GM21576 (cell line): ENCODE results near the gene OPA3.
"Not testable (repeated sequence)": the region's sequence is repeated elsewhere in the genome, so short reads cannot be mapped to it uniquely, and the experiment has no call there.

Experiments used
- ATAC-seq: cut with Tn5 transposase; IDR thresholded peaks from one replicate; pipeline ENCODE4 v1.9.1; 2021; ENCODE audit warnings: mild to moderate bottlenecking, moderate library complexity; ENCODE audit not compliant: unreplicated experiment

The OPA3 gene

GRCh38 chr19:45523642-45524256, 60.9 kb downstream of the OPA3 start:
- ATAC-seq: peak; percentile 59

DNA sequence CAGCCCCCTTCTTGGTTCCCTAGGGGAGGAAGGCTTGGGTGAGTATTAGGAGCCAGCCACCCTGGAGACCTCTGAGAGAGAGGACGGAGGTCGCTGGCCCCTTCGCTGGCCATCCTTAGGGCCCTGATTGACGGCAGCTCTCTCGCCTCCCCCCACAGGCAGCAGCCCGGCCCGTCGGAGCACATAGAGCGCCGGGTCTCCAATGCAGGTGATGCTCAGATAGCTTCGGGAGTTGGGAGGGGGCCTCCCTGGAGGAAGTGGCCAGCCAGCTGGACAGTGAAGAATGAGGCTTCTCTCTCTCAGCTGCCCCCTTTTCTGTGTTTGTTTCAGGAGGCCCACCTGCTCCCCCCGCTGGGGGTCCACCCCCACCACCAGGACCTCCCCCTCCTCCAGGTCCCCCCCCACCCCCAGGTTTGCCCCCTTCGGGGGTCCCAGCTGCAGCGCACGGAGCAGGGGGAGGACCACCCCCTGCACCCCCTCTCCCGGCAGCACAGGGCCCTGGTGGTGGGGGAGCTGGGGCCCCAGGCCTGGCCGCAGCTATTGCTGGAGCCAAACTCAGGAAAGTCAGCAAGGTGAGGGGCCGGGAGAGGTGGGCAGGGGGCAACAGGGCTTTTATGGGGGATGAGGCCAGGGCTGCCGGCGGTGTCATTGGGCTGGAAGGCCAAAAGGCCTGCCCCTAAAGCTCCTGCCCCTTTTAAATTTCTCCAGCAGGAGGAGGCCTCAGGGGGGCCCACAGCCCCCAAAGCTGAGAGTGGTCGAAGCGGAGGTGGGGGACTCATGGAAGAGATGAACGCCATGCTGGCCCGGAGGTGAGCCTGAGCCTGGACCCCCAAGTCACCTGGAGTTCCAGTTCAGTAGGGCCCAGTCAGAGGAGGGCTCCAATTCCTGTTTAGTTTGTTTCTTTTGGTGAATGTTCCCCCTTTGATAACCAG, 62.3 kb downstream of the OPA3 start:
- no peak for ATAC-seq

- no peak for ATAC-seq
Observed at GRCh38 chr19:45518469-45518826, 66.2 kb downstream of the OPA3 start.

- no peak for ATAC-seq
Observed at GRCh38 chr19:45517641-45518468, 66.7 kb downstream of the OPA3 start.

DNA sequence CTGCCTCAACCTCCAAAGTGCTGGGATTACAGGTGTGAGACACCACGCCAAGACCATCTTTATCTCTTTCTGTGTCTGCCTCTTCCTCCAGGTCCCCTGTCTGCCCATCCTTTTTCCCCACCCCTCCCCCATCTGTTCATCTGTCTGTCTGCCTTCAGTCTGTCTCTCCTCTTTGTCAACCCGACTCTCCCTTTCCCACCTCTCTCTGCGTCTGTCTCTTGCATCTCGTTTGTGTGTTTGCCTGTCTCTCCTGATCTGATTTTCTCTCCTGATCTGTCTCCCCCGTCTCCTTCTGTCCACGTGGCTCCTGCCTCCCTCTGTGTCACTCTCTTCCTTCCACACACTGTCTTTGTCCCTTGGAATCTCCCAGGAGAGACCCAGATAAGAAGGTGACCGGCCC, 67.4 kb downstream of the OPA3 start:
- no peak for ATAC-seq

DNA sequence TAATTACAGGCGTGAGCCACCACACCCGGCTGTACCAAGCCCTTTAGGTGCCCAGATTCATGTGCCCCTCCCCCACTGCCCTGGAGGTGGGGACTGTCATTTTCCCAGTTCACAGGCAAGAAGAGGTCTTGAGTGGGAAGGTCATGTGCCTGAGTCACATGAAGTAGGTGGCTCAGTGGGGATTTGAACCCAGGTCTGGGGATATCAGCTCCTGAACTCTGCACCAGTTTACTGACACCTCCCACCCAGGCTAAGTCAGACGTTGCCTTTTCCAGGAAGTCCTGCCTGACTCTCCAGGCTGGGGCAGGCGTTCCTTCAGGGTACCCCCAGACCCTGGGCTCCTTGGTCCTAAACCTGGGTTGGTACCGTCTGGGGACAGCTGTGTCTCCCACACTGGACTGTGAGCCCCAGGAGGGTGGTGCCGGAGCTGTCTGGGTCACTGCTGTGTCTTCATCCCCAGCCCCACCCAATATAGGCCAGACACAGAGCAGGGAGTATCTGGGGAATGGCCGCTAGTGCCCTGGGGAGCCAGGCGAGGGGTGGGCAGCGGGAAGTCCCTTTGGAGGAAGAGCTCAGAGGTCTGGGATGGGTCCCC, 68.7 kb downstream of the OPA3 start:
- ATAC-seq: no peak

DNA sequence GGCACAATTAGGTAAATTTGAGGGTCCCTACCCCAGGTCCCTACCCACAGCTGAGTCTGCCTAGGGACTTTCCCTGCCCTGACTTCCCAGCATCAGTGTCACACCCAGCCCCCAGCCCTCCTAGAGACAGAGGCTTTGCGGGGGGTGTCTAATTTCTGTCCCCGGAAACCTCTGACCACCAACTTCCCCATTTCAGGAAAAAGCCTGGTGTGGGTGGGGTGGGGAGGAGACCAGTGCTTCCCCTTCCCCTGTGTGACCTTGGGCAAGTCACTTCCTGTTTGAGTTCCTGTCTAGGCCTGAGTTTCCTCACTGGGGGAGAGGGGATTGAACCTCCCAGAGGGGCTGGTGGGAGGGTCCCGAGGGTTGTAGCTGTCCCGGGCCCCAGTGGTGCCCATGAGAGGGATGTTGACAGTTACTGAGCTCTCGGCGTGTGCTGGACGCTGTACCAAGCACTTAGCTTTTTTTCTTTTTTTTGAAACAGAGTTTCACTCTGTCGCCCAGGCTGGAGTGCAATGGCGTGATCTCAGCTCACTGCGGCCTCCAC, 69.4 kb downstream of the OPA3 start:
- no peak for ATAC-seq

GRCh38 chr19:45514376-45515051, 70.1 kb downstream of the OPA3 start:
- no peak for ATAC-seq

GRCh38 chr19:45512881-45513483, 71.6 kb downstream of the OPA3 start:
- no peak for ATAC-seq

GRCh38 chr19:45511074-45511473, 73.5 kb downstream of the OPA3 start:
- ATAC-seq: no peak

GRCh38 chr19:45510352-45510751, 74.2 kb downstream of the OPA3 start:
- not testable (repeated sequence) for ATAC-seq

DNA sequence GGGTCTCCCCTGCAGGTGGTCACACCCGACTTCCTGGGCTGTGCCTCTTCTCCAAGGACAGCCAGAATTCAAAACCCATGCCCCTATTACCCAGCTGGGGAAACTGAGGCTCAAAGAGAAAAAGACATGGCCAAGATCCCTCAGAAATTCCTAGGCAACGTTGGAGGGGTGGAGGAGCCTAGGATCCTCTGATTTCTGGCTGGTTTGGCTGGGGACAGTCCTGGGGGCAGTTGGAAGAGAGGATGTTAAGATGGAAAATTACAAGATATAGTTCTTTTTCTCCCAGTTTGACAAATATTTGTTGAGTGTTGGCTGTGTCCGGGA, 74.9 kb downstream of the OPA3 start:
- ATAC-seq: no peak

GRCh38 chr19:45508861-45509691, 75.5 kb downstream of the OPA3 start:
- ATAC-seq: peak; percentile 26

DNA sequence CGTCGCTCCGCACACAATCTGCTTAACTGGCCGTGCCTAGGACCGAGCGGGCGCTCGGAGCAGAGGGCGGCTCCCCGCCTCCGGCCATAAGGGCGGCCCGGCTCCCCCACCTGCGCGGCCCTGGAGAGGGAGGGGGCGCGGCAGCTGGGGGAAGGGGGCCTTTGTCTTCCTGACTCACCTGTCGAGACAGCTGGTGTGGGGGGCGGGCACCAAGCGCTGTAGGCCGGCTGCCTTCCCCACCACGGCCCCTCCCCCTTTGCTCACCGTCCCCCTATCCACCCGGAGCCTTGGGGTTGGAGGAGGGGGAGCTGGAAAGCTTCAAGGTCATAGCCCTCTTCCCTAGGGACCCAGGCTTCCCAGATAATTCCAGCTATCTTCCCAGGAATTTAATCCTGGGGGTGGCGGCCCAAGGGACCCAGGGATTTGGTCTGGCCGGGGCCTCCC, 76.2 kb downstream of the OPA3 start:
- no peak for ATAC-seq

DNA sequence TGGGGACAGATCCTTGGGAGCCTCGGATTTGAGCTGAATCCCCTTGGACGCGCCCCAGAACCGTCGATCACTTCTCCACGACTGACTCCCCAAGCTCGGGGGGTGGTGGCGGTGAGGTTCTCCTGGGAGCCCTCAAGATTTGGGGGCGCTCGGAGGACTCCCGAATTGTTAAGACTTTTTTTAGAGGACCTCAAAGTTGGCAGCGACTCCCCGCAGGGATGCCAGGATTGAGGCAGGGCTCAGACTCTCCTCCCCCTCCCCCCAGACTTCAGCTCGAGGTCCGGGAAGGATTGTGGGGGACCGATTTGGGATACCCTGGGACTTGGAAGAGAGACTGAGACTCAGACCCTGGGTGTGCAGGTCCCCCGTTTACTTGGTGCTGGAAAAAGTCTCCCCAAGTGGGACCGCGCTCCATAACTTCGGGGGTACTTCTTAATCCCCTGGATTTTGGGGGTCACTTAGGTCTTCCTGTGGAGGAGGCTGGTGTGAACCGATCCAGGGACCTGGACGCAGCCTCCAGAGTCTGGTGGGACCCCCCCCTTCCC, 76.7 kb downstream of the OPA3 start:
- ATAC-seq: no peak

DNA sequence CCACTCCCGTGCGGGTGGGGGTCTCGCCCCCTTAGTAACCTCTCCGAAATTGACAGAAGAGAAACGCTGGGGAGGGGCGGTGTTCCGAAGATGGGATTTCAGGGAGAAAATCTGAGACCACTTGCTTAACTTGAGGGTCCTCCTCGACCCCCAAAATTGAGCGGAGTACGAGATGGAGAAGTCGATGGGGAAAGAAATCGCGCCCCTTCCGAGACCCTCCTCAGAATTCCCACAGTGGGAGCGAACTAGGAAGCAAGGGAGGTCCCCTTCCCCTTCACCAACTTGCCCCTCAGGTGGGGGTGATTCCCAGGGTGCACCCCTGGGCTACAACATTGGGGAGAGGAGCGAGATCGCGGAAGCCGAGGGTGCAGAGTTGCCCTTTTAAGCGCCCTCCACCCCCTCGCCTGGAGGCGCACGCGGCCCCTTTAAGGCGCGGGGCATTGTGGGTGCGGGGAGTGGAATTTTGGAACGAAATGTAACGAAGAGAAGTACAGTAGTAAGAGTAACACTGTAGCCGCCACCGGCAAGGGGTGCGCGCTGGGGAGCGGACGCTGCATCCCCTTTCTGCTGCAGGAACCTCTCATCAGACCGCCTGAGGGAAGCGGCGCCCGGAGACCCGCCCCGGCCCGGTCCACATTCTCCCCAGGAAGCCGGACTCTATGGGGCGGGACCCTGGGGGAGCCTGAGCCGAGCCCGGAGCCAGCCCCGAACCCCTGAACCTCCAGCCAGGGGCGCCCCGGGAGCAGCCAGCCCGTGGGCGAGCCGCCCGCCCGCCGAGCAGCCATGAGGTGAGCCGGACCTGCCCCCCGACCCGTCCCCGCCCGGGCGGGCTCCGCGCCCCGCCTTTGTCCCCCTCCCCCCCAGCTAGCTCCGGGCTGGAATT, 77.4 kb downstream of the OPA3 start, which contains the start of gene VASP:
Gene VASP (plus strand): TSS at position 491 of the 883 bp plus-strand sequence. CDS start 293 bp downstream, at position 784.
- peak; percentile 41 for ATAC-seq

- ATAC-seq: peak; percentile 59
Observed at GRCh38 chr19:45506246-45506988, 78.2 kb downstream of the OPA3 start.
